Neural progenitor cell (in vitro differentiated cells): ENCODE data around the gene ASTN1. TPM values are rescaled to one million over a fixed set of nuclear protein-coding genes. Genes with fewer than 3 reads are reported as not detected.

Experiments used
- DNase-seq: peaks from one replicate; pipeline ENCODE4 v3.0.0-alpha.2; 2016; ENCODE audit warnings: low spot score
- H2AFZ ChIP-seq: fragments of 200-600 bp; sonication (generic); replicated peaks from 2 replicates; pipeline ENCODE4 v1.6.1; 2016; ENCODE audit warnings: antibody characterized with exemption
- H3F3A ChIP-seq: fragments of 200-600 bp; sonication (generic); 2 replicates; pipeline ENCODE4 v1.6.1; 2016; ENCODE audit warnings: antibody characterized with exemption, low read depth
- H3K27ac ChIP-seq: fragments of 200-600 bp; sonication (generic); 2 replicates; pipeline ENCODE4 v1.5.1; 2016; ENCODE audit warnings: mild to moderate bottlenecking
- H3K27me3 ChIP-seq: fragments of 200-600 bp; sonication (generic); 2 replicates; pipeline ENCODE4 v1.6.1; 2016; ENCODE audit warnings: mild to moderate bottlenecking, moderate library complexity
- H3K36me3 ChIP-seq: fragments of 200-600 bp; sonication (generic); 2 replicates; pipeline ENCODE4 v1.5.1; 2016
- H3K4me1 ChIP-seq: fragments of 200-600 bp; sonication (generic); 2 replicates; pipeline ENCODE4 v1.6.1; 2016; ENCODE audit warnings: mixed run types
- H3K4me2 ChIP-seq: fragments of 200-600 bp; sonication (generic); 2 replicates; pipeline ENCODE4 v1.6.1; 2016
- H3K4me3 ChIP-seq: fragments of 200-600 bp; sonication (generic); 2 replicates; pipeline ENCODE4 v1.5.1; 2016
- H3K79me2 ChIP-seq: fragments of 200-600 bp; sonication (generic); 2 replicates; pipeline ENCODE4 v1.6.1; 2016; ENCODE audit warnings: low read depth
- H3K9ac ChIP-seq: fragments of 200-600 bp; sonication (generic); 2 replicates; pipeline ENCODE4 v1.6.1; 2016
- H3K9me3 ChIP-seq: fragments of 200-600 bp; sonication (generic); 2 replicates; pipeline ENCODE4 v1.5.1; 2016; ENCODE audit warnings: low read depth
- H4K20me1 ChIP-seq: fragments of 200-600 bp; sonication (generic); 2 replicates; pipeline ENCODE4 v1.6.1; 2016; ENCODE audit warnings: low read depth
- H3K27ac Mint-ChIP-seq: 3 replicates; pipeline ENCODE4 v1.8.0; 2021; ENCODE audit warnings: mixed read lengths
- H3K27me3 Mint-ChIP-seq: 2 replicates; pipeline ENCODE4 v1.8.0; 2022; ENCODE audit warnings: low read depth, mild to moderate bottlenecking, inconsistent platforms, moderate library complexity, mixed read lengths; ENCODE audit not compliant: insufficient read depth
- H3K36me3 Mint-ChIP-seq: 3 replicates; pipeline ENCODE4 v1.8.0; 2021; ENCODE audit warnings: mixed read lengths
- H3K4me1 Mint-ChIP-seq: 3 replicates; pipeline ENCODE4 v1.8.0; 2021; ENCODE audit warnings: mixed read lengths
- H3K4me3 Mint-ChIP-seq: 3 replicates; pipeline ENCODE4 v1.8.0; 2021; ENCODE audit warnings: mild to moderate bottlenecking, moderate library complexity, mixed read lengths
- H3K9me3 Mint-ChIP-seq: 3 replicates; pipeline ENCODE4 v1.8.0; 2020; ENCODE audit warnings: mixed read lengths
- EZH2 ChIP-seq: fragments of 200-600 bp; sonication (generic); IDR thresholded peaks from 2 replicates; pipeline ENCODE4 v1.6.1; 2017; ENCODE audit warnings: antibody characterized with exemption, mild to moderate bottlenecking, moderate library complexity
- EZH2phosphoT487 ChIP-seq: fragments of 200-600 bp; sonication (generic); IDR thresholded peaks from 2 replicates; pipeline ENCODE4 v1.6.1; 2017; ENCODE audit warnings: antibody characterized with exemption
- total RNA-seq: library from RNA; depleted of rRNA; stranded (reverse); fragments of >200 nt; gene quantifications from 2 replicates; pipeline ENCODE4 v1.2.3, GENCODE V29; 2015; ENCODE audit warnings: low replicate concordance
- TF ChIP-seq, protein P1 (sequence below): fragments of 200-600 bp; sonication (generic); IDR thresholded peaks from 2 replicates; pipeline ENCODE4 v1.5.1; 2017; ENCODE audit warnings: antibody characterized with exemption, mild to moderate bottlenecking

The ASTN1 gene
- total RNA-seq, 1 donor from 2014 or later: 7.7 TPM

DNA sequence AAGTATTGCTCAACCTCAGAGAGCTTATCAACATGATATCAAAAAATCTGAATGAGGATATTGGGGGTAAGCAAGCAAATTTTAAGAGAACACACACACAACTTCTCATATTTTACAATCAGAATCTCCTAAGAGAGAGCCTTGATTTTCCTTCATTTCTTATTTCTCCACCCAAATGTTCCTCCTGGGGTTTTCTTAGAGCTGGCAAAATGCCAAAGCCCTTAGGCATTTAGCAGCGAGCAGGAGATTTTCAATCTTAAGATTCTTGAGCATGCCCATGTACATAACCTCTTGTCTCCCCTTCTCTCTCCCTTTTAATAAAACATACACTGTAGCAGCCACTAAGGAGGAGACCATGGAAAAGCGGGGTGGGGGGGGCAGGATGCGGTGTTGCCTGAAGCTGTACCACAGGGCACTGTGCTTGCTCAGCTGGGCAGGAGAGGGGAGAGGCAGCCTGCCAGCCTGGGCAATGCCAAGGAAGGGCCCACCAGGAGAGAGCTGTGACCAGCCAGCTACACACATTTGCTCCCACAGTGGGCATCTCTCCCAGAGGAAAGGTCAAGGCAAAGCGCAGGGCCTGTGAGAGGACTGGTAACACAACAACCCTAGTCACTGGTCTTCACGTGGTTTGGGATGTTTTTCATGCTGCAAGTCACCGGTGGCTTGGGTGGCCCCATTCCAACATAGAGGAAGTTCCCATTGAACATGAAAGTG is 10.6 kb upstream of the ASTN1 start:
- H3K79me2 ChIP-seq: no peaks in the 10 kb centered on the region
- no peak for TF ChIP-seq EZH2phosphoT487
- TF ChIP-seq, protein P1, sequence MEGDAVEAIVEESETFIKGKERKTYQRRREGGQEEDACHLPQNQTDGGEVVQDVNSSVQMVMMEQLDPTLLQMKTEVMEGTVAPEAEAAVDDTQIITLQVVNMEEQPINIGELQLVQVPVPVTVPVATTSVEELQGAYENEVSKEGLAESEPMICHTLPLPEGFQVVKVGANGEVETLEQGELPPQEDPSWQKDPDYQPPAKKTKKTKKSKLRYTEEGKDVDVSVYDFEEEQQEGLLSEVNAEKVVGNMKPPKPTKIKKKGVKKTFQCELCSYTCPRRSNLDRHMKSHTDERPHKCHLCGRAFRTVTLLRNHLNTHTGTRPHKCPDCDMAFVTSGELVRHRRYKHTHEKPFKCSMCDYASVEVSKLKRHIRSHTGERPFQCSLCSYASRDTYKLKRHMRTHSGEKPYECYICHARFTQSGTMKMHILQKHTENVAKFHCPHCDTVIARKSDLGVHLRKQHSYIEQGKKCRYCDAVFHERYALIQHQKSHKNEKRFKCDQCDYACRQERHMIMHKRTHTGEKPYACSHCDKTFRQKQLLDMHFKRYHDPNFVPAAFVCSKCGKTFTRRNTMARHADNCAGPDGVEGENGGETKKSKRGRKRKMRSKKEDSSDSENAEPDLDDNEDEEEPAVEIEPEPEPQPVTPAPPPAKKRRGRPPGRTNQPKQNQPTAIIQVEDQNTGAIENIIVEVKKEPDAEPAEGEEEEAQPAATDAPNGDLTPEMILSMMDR: no peak
- no peak for TF ChIP-seq EZH2
- no peaks in the 10 kb centered on the region for H3K36me3 Mint-ChIP-seq
- no peaks in the 10 kb centered on the region for H3K9me3 ChIP-seq
- no peak overlapping the region for H3K4me3 Mint-ChIP-seq
- no peaks in the 10 kb centered on the region for H3K36me3 ChIP-seq
- H3K4me1 Mint-ChIP-seq: peaks cover 7% of the 10 kb centered on the region
- peaks cover 14% of the 10 kb centered on the region for H4K20me1 ChIP-seq
- peaks cover 3% of the 10 kb centered on the region for H3K9me3 Mint-ChIP-seq
- H3K27ac Mint-ChIP-seq: no peak overlapping the region
- H2AFZ ChIP-seq: no peak overlapping the region
- H3K4me2 ChIP-seq: no peak overlapping the region
- no peak overlapping the region for H3K27ac ChIP-seq
- peaks cover 100% of the 10 kb centered on the region for H3K27me3 ChIP-seq
- H3K4me3 ChIP-seq: no peak overlapping the region
- no peak for DNase-seq
- H3K9ac ChIP-seq: no peak overlapping the region
- peaks cover 27% of the 10 kb centered on the region for H3K27me3 Mint-ChIP-seq
- H3K4me1 ChIP-seq: peaks cover 7% of the 10 kb centered on the region
- peaks cover 2% of the 10 kb centered on the region for H3F3A ChIP-seq

DNA sequence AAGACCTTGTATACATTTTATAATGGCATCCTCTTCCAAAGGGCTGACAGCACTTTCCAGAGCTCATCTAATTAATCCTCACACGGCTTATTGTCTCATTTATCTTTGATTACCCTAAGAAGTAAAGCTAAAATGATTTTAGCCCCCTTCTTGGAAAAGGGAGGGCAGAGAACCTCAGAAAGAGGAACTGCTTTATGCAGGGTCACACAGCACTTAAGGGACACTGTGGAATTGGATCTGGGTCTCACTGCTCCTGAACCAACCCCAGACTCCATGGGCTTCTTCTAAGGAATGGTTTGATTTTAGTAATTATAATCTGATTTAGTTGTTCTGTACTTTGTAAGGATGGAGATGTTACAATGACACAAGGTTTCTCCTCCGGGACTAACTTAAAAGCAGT is 9.5 kb upstream of the ASTN1 start:
- no peak overlapping the region for H2AFZ ChIP-seq
- H3K9me3 Mint-ChIP-seq: peaks cover 3% of the 10 kb centered on the region
- H3K36me3 Mint-ChIP-seq: no peaks in the 10 kb centered on the region
- no peak overlapping the region for H3K27ac ChIP-seq
- no peak overlapping the region for H3K27ac Mint-ChIP-seq
- no peak overlapping the region for H3K4me3 Mint-ChIP-seq
- peaks cover 100% of the 10 kb centered on the region for H3K27me3 ChIP-seq
- H3F3A ChIP-seq: peaks cover 4% of the 10 kb centered on the region
- H3K9me3 ChIP-seq: no peaks in the 10 kb centered on the region
- H3K27me3 Mint-ChIP-seq: peaks cover 27% of the 10 kb centered on the region
- H3K4me1 ChIP-seq: peaks cover 7% of the 10 kb centered on the region
- peaks cover 7% of the 10 kb centered on the region for H3K4me1 Mint-ChIP-seq
- no peaks in the 10 kb centered on the region for H3K79me2 ChIP-seq
- peaks cover 14% of the 10 kb centered on the region for H4K20me1 ChIP-seq
- H3K36me3 ChIP-seq: no peaks in the 10 kb centered on the region
- no peak overlapping the region for H3K4me3 ChIP-seq
- TF ChIP-seq EZH2 (no peak), EZH2phosphoT487 (no peak)
- TF ChIP-seq, protein P1: no peak
- no peak overlapping the region for H3K4me2 ChIP-seq
- H3K9ac ChIP-seq: no peak overlapping the region
- DNase-seq: no peak

DNA sequence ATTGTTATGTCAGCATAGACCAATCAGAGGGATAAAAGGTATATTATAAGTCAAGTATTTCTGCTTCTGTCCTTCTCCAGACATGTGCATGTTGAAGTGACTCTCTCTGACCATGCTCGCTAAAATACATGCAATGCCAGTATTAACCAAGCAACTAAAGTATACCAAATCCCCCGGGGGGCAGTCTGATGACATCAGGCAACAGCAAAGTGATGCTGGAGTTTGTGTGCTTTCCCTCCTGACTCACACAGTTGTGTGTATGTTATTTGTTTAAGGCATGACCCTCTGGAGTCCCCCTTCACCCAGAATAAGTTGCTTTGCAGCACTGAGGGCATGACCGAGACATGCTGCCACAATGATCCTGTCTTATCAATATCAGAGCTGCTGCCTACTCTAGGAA is 8.4 kb upstream of the ASTN1 start:
- peaks cover 4% of the 10 kb centered on the region for H3F3A ChIP-seq
- H3K4me3 ChIP-seq: no peak overlapping the region
- TF ChIP-seq, protein P1: no peak
- TF ChIP-seq EZH2phosphoT487 (no peak), EZH2 (no peak)
- H3K27ac ChIP-seq: no peak overlapping the region
- peaks cover 100% of the 10 kb centered on the region for H3K27me3 ChIP-seq
- no peak overlapping the region for H3K27ac Mint-ChIP-seq
- H3K9ac ChIP-seq: no peak overlapping the region
- no peak for DNase-seq
- H3K36me3 Mint-ChIP-seq: no peaks in the 10 kb centered on the region
- no peak overlapping the region for H3K4me3 Mint-ChIP-seq
- no peak overlapping the region for H2AFZ ChIP-seq
- no peak overlapping the region for H3K4me2 ChIP-seq
- H4K20me1 ChIP-seq: peaks cover 14% of the 10 kb centered on the region
- peaks cover 3% of the 10 kb centered on the region for H3K9me3 Mint-ChIP-seq
- H3K79me2 ChIP-seq: no peaks in the 10 kb centered on the region
- no peaks in the 10 kb centered on the region for H3K9me3 ChIP-seq
- H3K4me1 Mint-ChIP-seq: peaks cover 7% of the 10 kb centered on the region
- H3K4me1 ChIP-seq: peaks cover 7% of the 10 kb centered on the region
- H3K27me3 Mint-ChIP-seq: peaks cover 26% of the 10 kb centered on the region
- no peaks in the 10 kb centered on the region for H3K36me3 ChIP-seq
